ENCODE measurements around the gene FSD1. TPM values are rescaled to one million over a fixed set of nuclear protein-coding genes. Genes with fewer than 3 reads are reported as not detected.

The FSD1 gene
- total RNA-seq, 1 donor from 2014 or later = 0.26 TPM

DNA sequence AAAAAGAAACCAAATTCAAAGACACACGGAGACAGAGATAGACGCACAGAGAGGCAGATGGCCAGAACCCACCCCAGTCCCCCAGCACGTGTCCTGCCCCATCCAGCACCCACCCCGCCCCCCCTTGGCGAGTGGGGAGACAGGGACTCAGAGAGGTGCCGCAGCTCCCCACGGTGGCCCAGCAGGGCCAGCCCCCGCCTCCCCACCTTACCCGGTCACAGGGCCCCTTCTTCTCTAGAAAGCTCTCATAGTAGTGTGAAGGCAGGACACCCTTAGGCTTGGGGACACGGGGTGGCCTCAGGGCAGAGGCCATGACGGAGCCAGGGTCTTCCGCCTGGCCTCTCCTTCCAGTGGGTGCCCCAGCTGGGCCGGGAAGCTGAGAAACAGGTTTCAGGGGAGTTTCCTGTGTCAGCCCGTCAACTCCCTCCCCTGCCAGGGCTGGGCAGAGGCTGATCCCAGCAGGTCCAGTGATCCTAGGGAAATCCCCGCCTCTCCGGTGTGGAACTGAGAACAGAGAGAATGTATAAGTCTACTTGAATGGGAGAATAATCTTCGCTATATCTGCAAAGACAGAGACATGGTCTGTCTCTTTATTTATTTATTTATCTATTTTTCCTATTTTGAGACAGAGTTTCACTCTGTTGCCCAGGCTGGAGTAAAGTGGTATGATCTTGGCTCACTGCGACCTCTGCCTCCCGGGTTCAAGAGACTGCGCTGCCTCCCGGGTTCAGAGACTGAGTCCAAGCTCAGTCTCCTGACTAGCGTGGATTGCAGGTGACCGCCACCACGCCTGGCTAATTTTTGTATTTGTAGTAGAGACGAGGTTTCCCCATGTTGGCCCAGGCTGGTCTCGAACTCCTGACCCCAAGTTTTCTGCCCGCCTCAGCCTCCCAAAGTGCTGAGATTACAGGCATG lies 34.3 kb downstream of the FSD1 start, which contains the start of gene STAP2:
STAP2 (minus strand) TSS at position 387 of the 915 bp plus-strand sequence; CDS start at position 313, 74 bp downstream.
- peak; percentile 85 for DNase-seq (ENCODE audit: low read depth)

DNA sequence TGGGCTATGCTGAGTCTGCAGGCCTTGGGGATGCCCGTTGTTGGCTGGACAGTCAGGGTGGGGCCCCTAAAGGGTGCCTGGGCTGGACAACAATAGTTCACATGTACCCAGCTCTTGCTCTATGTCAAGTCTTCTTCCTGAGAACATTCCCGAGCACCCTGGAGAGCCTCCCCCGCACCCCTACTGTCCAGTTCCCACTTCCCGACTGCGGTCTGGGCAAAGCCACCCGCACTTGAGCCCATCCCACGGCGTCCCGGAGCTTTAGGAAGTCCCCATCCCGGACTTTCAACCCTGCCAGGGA lies 37.9 kb downstream of the FSD1 start:
- TF ChIP-seq, protein P1, sequence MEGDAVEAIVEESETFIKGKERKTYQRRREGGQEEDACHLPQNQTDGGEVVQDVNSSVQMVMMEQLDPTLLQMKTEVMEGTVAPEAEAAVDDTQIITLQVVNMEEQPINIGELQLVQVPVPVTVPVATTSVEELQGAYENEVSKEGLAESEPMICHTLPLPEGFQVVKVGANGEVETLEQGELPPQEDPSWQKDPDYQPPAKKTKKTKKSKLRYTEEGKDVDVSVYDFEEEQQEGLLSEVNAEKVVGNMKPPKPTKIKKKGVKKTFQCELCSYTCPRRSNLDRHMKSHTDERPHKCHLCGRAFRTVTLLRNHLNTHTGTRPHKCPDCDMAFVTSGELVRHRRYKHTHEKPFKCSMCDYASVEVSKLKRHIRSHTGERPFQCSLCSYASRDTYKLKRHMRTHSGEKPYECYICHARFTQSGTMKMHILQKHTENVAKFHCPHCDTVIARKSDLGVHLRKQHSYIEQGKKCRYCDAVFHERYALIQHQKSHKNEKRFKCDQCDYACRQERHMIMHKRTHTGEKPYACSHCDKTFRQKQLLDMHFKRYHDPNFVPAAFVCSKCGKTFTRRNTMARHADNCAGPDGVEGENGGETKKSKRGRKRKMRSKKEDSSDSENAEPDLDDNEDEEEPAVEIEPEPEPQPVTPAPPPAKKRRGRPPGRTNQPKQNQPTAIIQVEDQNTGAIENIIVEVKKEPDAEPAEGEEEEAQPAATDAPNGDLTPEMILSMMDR (IDR thresholded peaks at IDR 0.05; ENCODE audit: insufficient read depth, low read length, severe bottlenecking) = no peak
- H3K4me3 ChIP-seq (ENCODE audit: low read depth, low read length) = peak overlapping the region; percentile 50
- no peak for FAIRE-seq
- H3K27me3 ChIP-seq (ENCODE audit: control insufficient read depth, insufficient read depth, low read length) = no peaks in the 10 kb centered on the region
- DNase-seq (ENCODE audit: low read depth) = no peak
- peaks cover 1% of the 10 kb centered on the region for H3K36me3 ChIP-seq (ENCODE audit: control insufficient read depth, insufficient read depth, low read length)

More for the DNA sequence above, 34.3 kb downstream of the FSD1 start, which contains the start of gene STAP2:
- Histone ChIP-seq H3K4me3 (ENCODE audit: low read depth, low read length) (peak within 1 kb of the TSS; percentile 73), H3K36me3 (ENCODE audit: control insufficient read depth, insufficient read depth, low read length) (no peaks in the 10 kb centered on the region), H3K27me3 (ENCODE audit: control insufficient read depth, insufficient read depth, low read length) (no peaks in the 10 kb centered on the region)
- FAIRE-seq = no peak
- TF ChIP-seq, protein P1 (IDR thresholded peaks at IDR 0.05; ENCODE audit: insufficient read depth, low read length, severe bottlenecking) = no peak

DNA sequence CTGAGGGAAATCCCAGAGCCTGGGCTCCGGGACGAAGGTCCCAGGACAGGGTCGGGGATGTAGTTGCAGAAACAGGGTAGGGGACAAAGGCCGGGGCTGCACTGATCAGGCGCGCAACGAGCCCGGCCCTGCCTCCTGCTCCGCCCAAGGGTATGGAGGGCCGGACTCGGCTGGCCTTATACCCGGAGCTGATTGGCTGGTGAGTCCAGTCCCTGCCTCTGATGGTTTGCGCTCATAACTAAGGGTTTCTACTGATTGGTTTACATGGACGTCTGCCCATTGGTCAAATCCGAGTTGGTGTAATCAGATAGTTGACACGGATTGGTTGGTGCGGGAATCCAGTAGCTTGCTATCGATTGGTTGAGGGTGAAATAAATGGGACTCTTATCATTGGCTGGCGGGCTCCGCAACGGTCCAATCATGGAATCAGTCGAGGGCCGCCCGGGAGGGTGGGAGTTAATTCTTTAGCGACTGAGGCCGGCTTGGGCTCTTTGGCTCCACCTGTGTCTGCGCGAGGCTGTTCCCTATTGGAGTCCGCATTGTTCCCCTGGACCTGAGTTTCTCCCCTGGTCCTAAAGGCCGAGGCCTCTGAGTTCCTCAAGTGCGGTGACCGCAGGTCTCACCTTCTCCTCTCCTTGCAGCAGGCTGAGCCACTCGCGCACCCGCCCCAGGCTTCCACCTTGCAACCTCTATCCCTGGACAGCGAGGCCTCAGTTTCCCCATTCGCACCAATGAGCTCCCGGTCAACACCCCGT lies 38.4 kb downstream of the FSD1 start:
- peaks cover 1% of the 10 kb centered on the region for H3K36me3 ChIP-seq (ENCODE audit: control insufficient read depth, insufficient read depth, low read length)
- no peaks in the 10 kb centered on the region for H3K27me3 ChIP-seq (ENCODE audit: control insufficient read depth, insufficient read depth, low read length)
- FAIRE-seq (peak; percentile 92), DNase-seq (ENCODE audit: low read depth) (peak; percentile 100)
- peak overlapping the region; percentile 50 for H3K4me3 ChIP-seq (ENCODE audit: low read depth, low read length)
- TF ChIP-seq, protein P1 (IDR thresholded peaks at IDR 0.05; ENCODE audit: insufficient read depth, low read length, severe bottlenecking) = peak; percentile 46

DNA sequence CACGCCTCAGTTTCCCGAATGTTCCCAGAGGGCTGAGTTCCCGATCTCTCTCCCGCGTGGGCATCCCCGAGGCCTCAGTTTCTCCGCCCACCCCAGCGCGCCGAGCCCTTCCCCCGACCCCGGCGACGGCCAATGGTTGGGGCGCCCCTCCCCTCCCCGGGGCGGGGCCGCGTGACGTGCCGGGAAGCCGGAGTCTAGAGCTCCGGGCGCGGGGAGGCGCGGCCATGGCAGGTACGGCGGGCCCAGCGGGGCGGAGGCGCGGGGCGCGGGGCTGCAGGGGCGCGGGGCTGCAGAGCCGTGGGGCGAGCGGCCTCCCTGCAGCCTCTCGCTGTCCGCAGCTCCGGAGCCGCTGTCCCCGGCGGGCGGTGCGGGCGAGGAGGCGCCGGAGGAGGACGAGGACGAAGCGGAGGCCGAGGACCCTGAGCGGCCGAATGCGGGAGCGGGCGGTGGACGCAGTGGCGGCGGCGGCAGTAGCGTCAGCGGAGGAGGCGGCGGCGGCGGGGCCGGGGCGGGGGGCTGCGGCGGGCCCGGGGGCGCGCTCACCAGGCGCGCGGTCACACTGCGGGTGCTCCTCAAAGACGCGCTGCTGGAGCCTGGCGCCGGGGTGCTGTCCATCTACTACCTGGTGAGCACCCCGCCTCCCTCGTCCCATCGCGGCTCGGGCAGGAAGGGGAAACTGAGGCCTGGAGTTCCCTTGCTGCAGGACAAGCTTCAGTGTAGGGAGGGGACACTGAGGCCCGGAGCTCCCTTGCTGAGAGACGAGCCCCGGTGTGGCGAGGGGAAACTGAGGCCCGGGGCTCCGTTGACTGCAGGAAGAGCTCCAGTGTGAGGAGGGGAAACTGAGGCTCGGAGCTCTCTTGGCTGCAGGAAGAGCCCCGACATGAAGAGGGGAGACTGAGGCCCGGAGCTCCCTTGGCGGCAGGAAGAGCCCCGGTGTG lies 39.2 kb downstream of the FSD1 start, which contains the start of gene MPND:
MPND (plus strand) TSS at position 193 of the 938 bp plus-strand sequence; CDS start at position 225, 32 bp downstream.
- Histone ChIP-seq H3K4me3 (ENCODE audit: low read depth, low read length) (peak within 1 kb of the TSS; percentile 50), H3K27me3 (ENCODE audit: control insufficient read depth, insufficient read depth, low read length) (no peaks in the 10 kb centered on the region), H3K36me3 (ENCODE audit: control insufficient read depth, insufficient read depth, low read length) (peaks cover 1% of the 10 kb centered on the region)
- FAIRE-seq (no peak), DNase-seq (ENCODE audit: low read depth) (peak; percentile 66)
- TF ChIP-seq, protein P1 (IDR thresholded peaks at IDR 0.05; ENCODE audit: insufficient read depth, low read length, severe bottlenecking) = no peak

DNA sequence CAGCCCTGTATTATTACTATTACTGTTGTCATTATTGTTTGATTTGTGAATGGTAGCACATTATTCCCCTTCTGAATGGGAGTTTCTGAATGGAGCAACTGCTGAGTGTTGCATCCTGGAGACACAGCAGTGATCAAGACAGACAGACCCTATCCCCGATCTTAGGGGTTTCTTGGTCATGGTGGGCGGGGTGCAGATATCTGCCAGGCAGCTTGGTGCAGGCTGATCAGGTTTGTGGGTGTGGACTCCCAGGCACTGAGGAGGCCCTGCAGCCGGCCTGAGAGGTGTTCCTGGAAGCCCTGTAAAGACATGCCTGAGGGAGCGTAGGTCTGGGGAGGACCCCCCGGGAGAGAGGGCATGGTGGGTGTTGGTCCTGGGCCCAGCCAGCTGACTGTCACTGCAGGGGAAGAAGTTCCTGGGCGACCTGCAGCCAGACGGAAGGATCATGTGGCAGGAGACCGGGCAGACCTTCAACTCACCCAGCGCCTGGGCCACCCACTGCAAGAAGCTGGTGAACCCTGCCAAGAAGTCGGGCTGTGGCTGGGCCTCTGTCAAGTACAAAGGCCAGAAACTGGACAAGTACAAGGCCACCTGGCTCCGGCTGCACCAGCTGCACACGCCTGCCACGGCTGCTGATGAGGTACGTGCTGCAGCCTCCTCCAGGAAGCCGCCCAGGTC lies 41.1 kb downstream of the FSD1 start:
- FAIRE-seq (no peak), DNase-seq (ENCODE audit: low read depth) (no peak)
- TF ChIP-seq, protein P1 (IDR thresholded peaks at IDR 0.05; ENCODE audit: insufficient read depth, low read length, severe bottlenecking) = no peak
- no peaks in the 10 kb centered on the region for H3K27me3 ChIP-seq (ENCODE audit: control insufficient read depth, insufficient read depth, low read length)
- H3K4me3 ChIP-seq (ENCODE audit: low read depth, low read length) = no peak overlapping the region
- H3K36me3 ChIP-seq (ENCODE audit: control insufficient read depth, insufficient read depth, low read length) = peaks cover 1% of the 10 kb centered on the region

Data from bronchial epithelial cell (primary cell).